NCI-H510A treated with DMSO at 0.1 percent for 48 hours (cell line): ENCODE results near the gene ATP9B.
A peak's percentile ranks its signal among the peaks of the same experiment; 100 is the strongest.
"Not testable (repeated sequence)": the region's sequence is repeated elsewhere in the genome, so short reads cannot be mapped to it uniquely, and the experiment has no call there.

Experiments
- DNase-seq: peaks from one replicate; lab custom pipeline; 2025; lab: John Stamatoyannopoulos, UW

ATP9B gene

DNA sequence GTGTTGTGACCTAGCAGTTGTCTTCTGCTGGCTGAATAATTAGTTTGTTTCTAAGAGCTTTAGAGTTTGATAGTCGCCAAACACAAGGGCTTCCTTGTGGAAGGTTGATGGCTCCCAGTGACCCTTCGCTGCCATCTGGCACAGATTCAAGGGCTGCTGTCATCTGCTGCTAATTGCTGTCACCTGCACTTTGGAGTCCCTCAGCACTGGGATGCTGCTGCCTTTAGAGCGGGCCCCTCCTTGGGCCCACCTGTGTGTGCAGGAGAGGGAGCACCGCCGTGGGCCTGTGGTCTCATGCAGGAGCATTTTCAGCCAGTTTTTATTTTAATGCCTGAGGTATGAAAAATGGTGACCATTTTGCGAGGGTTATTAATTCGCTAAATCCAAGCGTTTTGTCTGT is 172.6 kb downstream of the ATP9B start:
- DNase-seq: peak; percentile 78

- peak; percentile 51 for DNase-seq
These were observed 173.1 kb downstream of the ATP9B start for GRCh38 chr18:79242246-79242645.

- no peak for DNase-seq
These were observed 176.4 kb downstream of the ATP9B start for GRCh38 chr18:79245517-79246001.

GRCh38 chr18:79246309-79247108 is 177.3 kb downstream of the ATP9B start:
- DNase-seq: peak; percentile 94

DNA sequence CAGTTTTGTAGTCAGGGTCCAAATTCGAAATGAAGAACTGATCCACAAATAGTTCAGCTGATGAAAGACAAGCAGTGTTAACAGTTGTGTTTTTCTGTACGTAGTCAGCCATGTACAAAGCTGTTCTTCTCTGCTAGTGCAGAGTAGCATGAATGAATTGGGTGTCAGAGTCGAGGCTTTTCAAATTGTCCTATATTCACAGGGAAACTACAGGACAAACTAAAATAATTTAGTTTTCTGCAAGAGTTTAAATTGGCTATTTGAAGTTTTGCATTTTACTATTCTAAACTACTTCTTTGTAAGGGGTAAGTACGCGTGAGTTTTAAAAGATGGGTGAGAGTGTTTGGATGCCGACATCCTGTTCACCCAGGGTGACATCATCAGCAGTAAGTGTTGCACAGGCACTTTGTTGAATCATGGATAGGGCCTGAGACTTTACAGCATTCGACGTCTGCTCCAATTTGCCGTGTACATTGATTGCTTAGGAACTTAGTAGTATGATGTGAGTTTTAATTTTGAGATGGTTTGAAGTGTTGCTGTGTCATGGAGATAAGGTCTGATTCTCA is 179.4 kb downstream of the ATP9B start:
- DNase-seq: peak; percentile 40

- no peak for DNase-seq
These were observed 181.2 kb downstream of the ATP9B start for GRCh38 chr18:79250301-79250981.

DNA sequence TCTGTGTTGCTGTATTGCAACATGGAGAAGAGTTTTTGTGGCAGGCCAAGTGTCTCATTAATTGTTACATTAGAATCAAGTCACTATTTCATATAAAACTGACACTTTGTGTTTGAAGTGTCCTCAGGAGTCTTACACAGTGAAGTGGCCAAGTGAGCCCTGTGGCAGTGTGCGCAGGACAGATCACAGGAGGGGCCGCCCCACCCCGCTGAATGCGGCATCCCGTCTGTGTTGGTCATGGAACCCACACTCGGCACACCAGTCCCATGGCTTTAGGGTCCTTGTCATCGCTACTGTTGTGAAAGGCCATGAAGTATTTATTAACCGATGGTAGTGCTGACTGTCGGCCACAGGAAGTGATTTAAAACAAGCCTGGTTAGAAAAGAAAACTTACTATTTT is 181.8 kb downstream of the ATP9B start:
- no peak for DNase-seq

GRCh38 chr18:79252904-79253633 is 183.9 kb downstream of the ATP9B start:
- no peak for DNase-seq

- no peak for DNase-seq
These were observed 188.3 kb downstream of the ATP9B start for GRCh38 chr18:79257480-79257879.

DNA sequence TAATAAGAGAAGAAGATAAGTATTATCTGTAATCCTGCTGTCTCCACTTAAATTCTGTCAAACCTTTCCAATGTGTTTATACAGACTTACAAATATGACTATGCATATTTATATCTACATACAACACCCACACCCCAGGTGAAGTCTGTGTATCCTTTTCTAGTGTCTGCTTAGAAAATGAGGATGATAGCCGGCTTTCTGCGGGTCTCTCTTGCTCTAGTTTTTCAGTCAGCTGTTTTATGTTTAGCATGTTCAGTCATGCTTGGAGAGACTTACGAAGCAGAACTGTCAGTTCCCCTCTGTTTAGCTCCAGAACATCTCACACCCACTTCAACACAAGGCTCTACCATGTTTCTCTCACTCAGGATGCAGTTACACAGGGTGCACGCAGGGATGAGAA is 189.3 kb downstream of the ATP9B start:
- DNase-seq: no peak

DNA sequence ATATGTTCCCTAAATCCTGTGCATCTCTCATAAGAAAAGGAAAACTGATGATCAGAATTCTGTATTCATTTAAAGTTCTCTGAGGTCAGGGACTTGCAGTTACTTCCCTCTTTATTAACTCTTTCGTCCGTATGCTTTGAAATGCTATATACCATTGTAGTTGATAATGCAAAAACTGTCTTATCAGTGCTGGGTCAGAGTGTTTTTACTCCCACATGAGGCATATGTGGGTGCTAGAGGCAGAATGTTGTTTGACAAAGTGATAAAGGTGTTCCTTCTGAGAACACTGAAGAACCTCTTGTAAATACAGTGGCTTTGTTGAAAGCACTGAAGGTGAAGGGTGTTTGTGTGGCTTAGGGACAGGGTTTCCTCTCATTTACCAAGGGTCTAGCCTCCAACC is 190.0 kb downstream of the ATP9B start:
- no peak for DNase-seq

DNA sequence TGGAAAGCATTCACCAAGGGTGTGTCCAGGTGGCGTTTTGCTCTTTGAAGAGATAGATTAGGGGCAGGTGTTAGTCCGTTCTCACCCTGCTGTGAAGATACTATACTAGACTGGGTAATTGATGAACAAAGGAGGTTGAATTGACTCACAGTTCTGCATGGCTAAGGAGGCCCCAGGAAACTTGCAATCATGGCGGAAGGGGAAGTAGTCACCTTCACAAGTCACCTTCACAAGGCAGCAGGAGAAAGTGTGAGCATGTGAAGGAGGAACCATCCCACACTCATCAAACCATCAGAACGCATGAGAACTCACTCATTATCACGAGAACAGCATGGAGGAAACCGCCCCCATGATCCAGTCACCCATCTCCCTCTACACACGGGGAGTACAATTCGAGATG is 190.8 kb downstream of the ATP9B start:
- no peak for DNase-seq

GRCh38 chr18:79260510-79260909 is 191.3 kb downstream of the ATP9B start:
- DNase-seq: no peak

DNA sequence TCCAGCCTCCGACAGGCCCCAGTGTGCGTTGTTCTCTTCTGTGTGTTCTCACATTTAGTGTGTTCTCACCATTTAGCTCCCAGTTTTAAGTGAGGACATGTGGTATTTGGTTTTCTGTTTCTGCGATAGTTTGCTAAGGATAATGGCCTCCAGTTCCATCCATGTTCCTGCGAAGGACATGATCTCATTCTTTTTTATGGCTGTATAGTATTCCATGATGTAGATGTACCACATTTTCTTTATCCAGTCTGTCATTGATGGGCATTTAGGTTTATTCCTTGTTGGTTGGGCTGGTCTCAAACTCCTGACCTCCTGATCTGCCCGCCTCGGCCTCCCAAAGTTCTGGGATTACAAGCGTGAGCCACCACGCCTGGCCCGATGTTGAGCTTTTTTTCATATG is 195.9 kb downstream of the ATP9B start:
- DNase-seq: not testable (repeated sequence)

GRCh38 chr18:79271812-79272211 is 202.6 kb downstream of the ATP9B start:
- DNase-seq: not testable (repeated sequence)

GRCh38 chr18:79272916-79273315 is 203.7 kb downstream of the ATP9B start:
- no peak for DNase-seq

- DNase-seq: no peak
These were observed 205.6 kb downstream of the ATP9B start for GRCh38 chr18:79274823-79275222.

DNA sequence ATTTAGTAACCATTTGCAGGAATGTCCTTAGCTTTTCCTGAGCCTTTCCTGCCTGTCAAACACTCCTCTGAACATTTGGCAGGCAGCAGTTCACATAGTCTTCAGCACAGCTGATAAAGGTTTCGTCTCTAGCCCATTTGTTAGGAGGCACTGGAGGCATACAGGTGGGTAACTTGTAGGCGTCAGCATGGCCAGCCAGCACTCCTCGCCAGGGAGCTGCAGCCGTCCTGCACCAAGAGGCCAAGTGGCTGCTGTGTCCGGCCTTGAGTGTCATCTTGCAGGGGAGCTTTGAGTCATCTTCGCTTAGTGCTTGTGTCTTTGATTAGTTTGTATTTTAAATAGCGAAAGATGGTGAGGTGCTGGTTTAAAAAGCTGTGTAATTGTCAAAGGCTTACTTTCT is 206.3 kb downstream of the ATP9B start:
- DNase-seq: no peak

DNA sequence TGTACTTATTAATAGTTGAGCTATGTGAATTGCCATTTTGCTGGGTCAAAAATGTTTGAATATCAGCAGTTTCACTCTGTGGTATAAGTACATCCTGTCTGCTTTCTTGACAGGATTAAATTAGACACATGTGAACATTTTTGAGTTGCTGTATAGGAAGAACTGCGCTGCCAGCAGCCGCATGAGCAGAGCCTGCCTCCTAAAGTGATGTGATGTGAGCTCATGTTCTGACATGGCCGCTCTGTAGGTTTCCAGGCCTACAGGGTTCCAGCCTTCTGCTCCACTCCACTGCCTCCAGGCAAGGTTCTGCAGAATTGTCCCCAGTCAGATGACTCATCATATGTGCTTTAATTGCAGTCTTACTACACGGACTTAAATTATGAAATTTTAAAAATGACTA is 206.8 kb downstream of the ATP9B start:
- DNase-seq: no peak

- DNase-seq: no peak
These were observed 209.7 kb downstream of the ATP9B start for GRCh38 chr18:79278896-79279295.

GRCh38 chr18:79283131-79283810 is 214.1 kb downstream of the ATP9B start:
- no peak for DNase-seq

DNA sequence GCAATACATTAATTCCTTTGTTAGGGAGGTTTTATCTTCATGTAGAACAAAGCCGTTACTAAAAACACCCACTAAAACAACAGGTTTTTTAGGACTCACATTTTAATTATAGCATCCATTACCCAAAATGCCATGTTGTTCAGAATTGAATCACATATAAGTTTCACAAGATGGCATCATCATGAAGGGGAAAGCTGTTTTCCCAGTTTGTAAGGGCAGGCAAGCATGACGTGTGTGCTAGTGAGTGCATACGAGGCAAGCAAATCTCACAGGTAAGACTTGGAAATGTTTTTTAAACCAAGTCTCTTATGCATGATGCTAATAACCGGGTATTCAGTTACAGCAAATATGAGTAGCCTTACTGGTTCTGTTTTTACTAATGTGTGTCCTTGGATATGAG is 214.7 kb downstream of the ATP9B start:
- DNase-seq: no peak
